HG02973 (cell line): ENCODE data around the gene HTR1E.
"Not testable (repeated sequence)": the region's sequence is repeated elsewhere in the genome, so short reads cannot be mapped to it uniquely, and the experiment has no call there.

Experiments used
- ATAC-seq: cut with Tn5 transposase; IDR thresholded peaks from one replicate; pipeline ENCODE4 v1.9.1; 2021; ENCODE audit warnings: moderate library complexity; ENCODE audit not compliant: unreplicated experiment

The HTR1E gene, protein sequence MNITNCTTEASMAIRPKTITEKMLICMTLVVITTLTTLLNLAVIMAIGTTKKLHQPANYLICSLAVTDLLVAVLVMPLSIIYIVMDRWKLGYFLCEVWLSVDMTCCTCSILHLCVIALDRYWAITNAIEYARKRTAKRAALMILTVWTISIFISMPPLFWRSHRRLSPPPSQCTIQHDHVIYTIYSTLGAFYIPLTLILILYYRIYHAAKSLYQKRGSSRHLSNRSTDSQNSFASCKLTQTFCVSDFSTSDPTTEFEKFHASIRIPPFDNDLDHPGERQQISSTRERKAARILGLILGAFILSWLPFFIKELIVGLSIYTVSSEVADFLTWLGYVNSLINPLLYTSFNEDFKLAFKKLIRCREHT

DNA sequence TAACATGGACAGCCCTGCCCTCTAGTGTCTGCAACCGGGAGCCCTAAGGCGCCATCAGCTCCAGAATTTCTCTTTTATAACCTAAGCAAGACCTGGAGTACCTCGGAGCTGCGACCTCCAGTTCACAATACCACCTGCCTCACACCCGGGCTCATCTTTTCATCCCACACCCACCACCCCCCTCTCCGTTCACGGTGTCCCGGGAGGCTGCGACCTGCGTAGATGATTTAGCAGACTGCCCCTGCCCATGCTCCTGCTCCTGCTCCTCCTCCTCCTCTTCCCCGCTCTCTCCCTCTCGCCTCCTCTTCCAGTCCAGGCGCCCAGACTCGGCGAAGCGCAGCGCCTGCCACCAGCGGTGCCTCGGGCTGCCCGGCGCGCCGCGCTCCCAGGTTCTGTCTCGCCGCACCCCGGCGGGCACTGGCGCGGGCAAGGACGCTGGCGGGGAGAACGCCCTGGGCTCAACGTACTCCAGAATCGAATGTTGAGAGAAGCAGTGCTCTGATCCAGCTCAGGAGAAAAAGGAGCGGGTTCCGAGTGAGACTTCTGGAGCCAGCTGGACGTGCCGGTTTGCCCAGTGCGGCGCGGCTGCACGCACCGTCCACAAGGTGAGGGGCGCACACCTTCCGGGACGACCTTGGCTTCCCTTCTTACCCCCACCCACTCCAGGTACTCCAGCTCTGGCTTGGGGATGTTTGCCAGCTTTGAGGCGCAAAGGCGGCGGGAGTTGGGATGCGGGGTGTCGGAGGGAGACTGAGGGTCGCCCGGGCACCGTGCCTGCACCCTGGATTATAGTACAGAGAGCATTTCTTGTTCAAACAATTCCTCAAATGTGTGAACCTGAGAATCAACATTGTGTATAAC, at the start of gene HTR1E:
HTR1E (plus strand) TSS at position 310 of the 861 bp plus-strand sequence. CDS start 77,807 bp downstream, outside the sequence.
- peak; percentile 64 for ATAC-seq

DNA sequence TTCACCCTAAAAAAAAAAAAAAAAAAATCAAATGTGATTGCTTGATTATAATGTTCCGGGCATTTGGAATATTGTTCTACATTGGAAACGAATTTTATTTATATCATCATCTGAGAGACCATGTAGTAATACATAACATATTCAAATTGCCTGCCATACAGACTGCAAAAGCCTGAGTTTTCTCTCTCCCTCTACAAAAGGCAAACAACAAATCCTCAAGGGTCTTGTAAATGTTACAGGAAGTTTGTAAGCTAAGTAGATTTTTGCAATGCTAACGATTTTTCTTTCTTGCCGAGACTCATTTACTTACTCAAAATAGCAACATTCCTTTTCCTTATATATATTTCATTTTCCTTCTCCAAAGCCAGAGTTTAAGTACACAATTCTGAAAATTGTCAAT, 49.0 kb upstream of the HTR1E start:
- ATAC-seq: no peak

DNA sequence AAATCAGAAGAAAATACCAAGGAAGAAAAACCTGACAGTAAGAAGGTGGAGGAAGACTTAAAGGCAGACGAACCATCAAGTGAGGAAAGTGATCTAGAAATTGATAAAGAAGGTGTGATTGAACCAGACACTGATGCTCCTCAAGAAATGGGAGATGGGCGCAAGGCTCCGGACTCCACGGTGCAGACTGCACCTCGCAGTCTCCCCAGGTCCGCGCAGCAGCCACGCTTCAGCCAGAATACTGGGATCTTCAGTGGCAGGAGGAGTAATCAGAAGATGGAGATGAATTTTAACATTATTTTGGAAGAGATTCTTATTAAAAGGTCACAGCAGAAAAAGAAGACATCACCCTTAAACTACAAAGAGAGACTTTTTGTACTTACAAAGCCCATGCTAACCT, 40.1 kb upstream of the HTR1E start:
- not testable (repeated sequence) for ATAC-seq

DNA sequence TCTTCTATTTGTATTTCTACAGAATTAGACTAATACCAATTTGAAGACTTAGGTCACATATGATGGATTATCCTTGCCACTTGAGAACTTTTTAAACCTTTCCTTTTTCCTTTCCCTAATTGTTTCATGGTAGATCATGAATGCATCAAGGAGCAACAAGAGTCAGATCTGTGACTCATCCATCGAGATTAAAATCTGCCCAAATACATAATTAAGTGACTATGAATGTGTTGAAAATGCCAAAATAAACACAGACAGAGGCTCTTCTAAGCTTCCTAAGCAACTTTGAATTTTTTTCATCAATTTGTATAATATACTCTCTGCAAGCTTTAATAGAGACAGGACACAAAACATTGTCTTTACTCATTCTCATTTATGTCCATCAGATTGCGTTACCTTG, 23.5 kb upstream of the HTR1E start:
- no peak for ATAC-seq

DNA sequence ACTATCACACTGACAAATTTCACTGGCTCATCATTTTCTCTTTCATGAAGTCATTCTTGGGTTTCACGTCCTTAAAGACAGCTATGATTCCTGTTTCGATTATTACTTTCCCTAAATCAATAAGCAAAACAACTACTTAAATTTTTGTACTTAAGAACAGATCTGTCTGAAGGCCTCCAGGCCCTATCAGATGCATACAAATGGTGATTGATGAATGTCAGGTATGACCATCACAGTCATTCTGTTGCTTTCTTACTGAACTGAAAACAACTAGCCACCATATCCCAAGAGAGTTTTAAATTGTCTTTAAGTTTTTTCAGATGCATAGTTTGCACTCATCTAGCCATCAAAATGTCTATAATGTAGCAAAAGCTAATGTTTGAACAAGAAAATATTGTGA, 20.9 kb upstream of the HTR1E start:
- no peak for ATAC-seq

DNA sequence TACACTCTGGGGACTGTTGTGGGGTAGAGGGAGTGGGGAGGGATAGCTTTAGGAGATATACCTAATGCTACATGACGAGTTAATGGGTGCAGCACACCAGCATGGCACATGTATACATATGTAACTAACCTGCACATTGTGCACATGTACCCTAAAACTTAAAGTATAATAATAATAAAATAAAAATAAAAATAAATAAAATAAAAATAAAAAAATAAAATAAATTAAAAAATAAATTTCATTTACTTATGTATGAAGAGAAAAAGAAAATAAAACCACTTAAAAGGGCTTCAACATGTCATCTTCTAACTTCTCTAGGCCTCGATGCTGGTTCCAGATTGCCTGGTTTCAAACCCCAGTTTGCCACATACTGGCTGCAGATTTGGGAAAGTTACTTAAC, 10.2 kb upstream of the HTR1E start:
- not testable (repeated sequence) for ATAC-seq

DNA sequence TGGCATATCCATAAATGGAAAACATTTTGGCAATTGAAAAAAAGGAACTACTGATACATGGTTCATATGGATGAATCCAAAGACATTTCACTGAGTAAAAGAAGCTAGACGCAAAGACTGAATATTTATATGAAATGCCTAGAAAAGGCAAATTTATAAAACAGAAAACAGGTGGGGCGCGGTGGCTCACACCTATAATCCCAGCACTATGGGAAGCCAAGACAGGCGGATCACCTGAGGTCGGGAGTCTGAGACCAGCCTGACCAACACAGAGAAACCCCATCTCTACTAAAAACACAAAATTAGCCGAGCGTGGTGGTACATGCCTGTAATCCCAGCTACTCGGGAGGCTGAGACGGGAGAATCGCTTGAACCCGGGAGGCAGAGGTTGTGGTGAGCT, 9.5 kb upstream of the HTR1E start:
- ATAC-seq: not testable (repeated sequence)

DNA sequence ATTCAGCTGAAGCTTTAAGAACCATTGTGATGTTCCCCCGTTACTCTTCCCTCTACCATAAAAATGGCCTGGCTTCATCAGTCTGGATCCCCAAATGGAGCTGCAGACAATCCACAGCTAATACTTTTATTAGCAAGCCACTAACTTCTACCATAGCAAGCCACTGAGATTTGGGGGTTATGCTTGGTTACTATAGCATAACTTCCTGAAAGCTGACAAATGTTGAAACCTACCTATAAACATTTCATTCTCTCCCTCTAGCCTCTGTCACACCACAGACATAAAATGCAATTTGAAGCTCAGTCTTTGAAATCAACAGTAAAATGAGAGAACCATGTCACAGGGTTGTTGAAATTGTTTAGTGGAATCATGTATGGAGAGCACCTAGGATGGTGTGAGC, 3.0 kb upstream of the HTR1E start:
- no peak for ATAC-seq

DNA sequence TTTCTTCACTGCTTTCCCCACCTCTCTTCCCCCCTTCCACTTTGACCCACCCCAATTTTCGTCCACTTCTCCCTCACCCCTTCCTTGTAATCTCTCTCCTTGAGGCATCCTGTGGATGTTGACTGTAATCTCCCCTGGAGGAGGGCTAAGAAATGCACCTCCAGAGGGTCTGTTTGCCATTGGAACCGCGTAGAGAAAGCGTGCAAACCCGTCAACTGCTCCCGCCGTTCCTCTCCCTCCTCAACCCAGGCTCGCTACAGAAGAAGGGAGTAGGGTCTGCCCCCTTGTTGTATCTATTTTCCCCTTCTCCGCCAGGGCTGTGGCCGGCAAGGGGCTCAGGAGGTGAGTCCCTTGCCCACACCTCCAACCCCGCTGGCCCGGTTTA, 502 bp upstream of the HTR1E start:
- no peak for ATAC-seq

DNA sequence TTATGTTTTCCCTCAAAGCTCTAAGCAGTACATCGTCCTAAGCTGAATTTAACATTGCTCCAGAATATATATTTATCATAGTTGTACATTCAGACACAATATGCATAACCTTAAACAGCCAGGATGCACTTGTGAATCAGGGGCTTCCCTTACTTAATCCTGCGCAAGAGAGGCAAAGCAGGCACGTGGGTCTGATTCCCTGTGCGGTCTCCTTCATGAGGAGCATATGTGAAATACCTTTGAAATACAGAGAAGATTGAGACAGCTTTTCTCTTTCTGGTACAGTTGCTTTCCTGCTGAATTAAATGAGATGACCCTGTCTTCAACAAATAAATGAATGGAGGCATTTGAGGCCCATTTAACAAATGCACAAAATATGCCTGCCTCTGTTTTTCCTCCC, 1.5 kb downstream of the HTR1E start:
- no peak for ATAC-seq

DNA sequence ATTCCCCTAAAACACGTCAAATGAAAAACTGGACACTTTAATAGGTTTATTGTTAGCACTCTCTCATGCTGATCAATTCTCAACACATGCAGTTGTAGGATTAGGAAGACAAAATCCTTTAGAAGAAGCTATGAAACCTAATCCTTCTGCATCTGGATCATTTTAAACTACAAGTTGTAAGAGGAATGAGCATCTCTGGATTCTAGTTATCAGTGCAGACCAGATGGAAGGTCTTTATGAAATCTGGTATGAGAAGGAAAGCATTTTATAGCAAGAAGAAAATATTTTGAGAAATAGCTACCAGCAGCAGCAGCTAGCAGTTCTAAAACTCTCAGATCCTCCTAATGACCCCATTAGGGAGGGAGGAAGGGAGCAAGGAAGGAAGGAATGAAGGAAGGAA, 4.1 kb downstream of the HTR1E start:
- ATAC-seq: no peak

DNA sequence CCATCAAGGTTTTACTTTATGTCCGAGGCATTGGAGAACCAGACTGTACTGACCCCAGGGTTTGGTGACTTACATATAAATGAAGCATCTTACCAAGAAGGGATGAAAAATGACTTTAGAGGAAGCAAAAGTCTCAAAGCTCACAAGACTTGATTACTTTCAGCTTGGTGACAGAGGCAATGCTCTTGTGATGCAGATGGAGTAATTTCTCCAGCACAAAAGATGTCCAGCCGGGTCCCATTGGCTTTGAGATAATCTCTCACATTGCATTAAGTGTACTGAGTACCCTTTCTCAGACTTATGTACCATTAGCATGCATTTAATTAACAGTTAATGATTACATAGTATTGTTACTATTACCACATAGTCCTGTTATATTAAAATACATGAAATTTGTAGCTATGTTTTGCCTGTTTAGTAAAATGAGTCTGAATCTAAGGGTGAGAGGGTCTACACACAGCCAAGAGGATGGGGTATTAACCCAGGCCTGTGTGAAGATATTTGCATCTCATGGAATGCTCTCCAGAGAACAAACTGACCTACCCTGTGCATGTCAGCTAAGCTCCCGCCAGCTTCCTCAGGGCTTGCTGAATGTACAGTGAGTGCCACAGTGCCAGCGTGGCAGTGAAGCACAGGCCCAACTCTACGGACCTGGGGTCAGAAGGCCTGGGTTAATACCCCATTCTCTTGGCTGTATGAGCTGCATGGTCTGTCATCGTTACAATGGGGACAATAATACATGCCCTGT, 5.6 kb downstream of the HTR1E start:
- ATAC-seq: no peak

DNA sequence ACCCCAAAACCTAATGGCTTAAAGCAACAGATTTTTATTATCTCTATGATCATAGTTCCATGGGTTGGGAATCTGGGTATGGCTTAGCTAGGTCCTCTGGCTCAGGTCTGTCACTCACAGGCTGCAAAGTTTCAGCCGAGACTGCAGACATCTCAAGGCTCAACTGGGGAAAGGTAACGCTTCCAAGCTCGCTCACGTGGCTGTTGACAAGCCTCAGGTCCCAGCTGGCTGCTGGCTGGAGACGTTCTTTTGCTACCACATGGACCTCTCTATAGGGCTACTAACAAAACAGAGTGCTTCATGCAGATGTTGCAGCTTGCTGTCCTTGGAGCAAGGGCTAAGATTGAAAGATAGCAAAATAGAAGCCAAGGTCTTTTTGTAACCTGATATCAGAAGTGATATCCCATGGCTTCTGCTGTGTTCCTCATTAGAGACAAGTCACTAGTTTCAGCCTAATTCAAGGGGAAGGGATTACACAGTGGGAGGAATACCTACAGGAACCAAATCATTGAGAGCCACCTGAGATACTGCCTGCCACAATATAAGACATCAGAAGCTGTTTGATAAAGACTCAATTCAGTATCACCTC, 6.6 kb downstream of the HTR1E start:
- no peak for ATAC-seq

DNA sequence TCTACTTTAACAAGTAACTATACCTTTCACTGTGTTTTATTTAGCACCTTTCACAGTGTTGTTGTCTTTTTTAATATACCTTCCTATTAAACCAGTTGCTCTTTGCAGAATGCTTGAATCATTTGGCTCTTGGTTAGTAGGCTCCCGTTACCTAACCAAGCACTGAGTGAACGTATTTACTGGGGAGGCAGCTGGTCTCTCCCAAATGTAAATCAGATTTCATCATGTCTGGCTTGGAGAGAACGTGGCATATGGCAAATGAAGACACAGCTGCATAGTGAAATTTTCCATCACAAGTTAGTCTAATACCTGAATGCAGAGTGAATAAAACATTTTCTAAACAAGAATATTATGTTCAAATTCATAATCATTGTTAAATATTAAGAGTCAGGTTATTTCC, 12.4 kb downstream of the HTR1E start:
- no peak for ATAC-seq

DNA sequence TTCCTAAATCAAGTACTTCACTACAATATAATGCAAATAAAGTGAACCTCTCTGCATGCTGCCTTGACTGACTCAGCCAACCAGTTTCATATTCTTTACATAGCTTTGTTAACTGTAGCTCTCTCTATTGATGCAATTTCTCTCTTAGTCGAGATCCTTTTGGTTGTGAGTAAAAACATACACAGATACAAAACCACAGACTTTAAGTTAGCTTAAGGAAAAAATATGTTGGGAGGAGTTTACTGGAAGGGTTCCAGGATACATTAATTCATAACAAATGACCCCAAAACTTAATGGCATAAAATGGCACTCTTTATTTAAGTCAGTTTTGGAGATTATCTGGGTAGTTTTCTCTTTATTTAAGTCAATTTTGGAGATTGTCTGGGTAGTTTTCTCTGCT, 15.7 kb downstream of the HTR1E start:
- ATAC-seq: no peak

DNA sequence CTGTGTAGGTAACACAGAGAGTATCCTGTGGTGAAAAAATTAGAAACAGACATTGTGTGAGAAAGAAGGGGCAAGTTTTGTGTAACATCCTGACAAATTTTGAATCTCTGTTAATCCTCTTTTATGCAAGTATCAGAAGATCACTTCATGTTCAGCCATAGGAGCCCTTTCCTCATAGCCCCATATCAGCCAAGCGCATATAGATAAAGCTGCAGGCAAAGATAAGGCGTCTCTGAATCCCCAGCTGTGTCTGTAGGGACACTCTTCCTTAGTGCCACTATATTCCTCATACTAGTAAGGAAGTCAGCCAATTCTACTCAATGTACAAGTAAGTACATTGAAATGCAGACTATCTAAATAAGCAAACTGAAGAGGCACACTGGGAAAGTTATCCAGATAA, 22.3 kb downstream of the HTR1E start:
- ATAC-seq: no peak

DNA sequence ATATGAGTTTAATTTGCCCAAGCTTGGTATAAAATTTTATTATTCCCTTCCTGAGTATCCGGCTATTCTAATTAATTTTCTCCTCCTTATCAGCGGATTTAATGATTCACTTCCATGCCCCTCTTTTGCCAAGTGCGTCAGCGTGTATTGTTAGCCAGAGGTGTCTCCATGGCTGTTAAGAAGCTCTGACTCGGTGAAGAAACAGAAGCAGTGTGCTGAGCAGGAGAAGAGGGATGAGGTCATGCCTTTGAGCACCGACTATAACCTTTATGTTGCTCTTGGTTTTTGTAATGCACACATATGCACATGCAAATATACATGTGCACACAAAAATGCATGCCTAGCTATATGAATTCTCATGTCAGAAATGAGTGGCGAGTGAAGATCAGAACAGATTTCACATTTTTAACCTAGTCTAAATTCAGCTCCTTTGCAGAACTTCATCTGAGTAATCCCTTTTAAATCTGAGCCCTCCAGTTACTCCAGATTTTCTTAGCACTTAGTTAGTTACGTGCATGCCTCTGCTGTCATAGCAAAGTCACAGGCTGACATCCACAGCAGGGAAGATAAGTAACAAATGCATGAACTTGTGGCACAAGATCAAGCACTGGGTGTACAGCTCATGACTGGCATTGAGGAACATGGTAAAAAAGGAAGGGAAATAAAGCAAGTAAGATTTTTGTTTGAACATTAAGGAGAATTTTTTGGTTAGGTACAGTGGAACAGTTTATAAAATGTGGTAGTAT, 24.3 kb downstream of the HTR1E start:
- no peak for ATAC-seq

DNA sequence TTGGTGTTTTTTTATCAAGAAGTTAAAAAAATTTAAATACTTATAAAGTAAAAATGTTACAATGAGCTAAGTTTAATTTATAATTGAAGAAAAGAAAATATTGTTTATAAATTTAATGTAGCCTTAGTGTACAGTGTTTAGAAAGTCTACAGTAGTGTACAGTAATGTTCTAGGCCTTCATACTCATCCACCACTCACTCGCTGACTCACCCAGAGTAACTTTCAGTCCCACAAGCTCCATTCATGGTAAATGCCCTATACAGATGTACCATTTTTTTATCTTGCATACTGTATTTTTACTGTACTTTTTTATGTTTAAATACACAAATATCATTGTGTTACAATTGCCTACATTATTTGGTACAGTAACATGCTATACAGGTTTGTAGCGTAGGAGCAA, 26.0 kb downstream of the HTR1E start:
- ATAC-seq: no peak

DNA sequence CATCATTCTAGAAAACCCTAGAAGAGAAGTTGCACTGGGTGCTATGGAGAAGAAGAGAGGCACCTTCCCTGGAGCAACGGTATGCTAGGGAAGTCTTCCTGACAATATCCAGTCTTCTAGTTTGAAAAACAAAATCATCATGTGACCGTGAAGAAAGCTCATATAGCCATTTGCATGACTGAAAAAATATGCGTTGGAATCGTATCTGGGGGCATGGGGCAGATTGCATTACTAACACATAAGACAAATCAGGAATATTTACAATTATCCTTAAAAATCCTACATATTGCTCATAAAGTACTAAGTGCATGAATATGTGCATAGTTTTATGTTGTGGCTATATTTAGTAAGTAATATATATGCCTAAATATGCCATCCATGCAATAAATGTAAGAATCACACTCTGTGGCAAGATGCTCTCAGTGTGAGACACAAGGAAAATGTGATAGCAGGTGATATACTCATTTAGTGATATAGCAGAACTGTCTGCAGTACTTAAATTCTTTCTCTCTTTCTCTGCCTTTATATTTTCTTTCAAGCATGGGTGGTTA, 26.8 kb downstream of the HTR1E start:
- ATAC-seq: no peak

DNA sequence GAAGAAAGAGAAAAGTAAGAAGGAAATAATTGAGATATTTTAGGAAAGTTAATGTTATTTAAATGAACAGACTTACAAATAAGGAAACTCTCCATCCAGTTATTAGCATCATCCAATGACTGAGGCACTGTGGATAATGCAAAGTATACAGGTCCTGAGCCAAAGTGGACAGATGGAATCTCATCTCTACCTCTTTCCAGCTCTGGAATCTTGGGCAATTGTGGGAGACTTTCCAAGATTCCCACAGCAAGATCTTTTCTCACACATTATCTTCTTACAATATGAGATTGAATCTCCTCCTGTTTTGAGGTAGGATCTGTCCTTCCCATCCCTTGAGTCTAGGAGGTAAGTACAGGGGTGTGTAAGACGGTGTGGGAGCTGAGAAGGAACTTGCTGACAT, 28.9 kb downstream of the HTR1E start:
- ATAC-seq: no peak
